HG03469 (cell line): ENCODE data around the gene CDH16.
"Not testable (repeated sequence)": the region's sequence is repeated elsewhere in the genome, so short reads cannot be mapped to it uniquely, and the experiment has no call there.

Experiments
- ATAC-seq: cut with Tn5 transposase; IDR thresholded peaks from one replicate; pipeline ENCODE4 v1.9.1; 2021; ENCODE audit warnings: mild to moderate bottlenecking, moderate library complexity, moderate number of reproducible peaks; ENCODE audit not compliant: unreplicated experiment

Gene CDH16

DNA sequence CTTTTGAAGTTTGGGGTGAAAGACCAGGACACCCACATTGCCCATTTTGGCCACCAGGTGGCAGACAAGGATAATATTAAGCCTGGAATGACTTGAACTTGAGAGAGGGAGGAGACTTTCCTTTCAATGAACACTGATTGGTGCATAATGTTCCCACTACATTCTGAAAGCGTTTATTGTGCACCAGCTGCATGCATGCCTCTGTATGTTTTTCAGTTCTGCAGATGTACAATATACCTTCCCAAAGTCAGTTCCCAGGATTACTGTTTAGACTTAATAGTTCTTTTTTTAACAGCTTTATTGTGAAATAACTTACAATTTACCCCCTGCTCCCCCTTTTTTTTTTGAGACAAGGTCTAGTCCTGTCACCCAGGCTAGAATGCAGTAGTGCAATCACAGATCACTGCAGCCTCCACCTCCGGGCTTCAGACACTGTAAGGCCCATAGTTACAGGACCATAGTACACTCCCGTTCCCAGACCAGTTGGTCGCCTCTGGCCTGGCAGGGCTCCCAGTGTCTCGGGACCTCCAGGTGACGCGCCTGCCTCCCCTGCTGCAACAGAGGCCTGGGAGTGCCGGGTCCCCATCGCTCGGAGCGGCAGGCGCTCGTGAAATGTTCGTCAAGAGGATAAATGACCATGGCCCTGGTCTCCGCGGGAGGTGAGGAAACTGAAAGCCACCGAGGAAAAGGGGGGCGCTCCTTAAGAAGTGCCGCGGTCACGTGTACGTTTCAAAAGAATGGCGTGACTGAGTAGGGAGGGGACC lies 28.8 kb upstream of the CDH16 start:
- ATAC-seq: peak; percentile 66

DNA sequence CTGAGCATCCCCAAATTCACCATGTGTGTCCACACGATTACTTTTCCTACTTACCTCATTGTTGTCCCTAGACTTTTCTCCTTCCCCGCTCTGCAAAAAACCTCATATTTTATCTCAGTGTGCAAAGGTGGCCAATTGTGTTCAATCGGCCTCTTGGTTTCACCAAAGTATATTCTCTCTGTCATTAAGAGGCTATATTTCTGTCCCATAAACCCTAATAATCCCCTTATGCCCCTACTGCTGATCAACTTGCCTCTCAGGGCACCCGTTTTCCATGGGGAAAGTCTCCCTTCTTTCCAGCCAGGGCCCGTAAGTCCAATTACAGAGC lies 28.3 kb upstream of the CDH16 start:
- ATAC-seq: no peak

DNA sequence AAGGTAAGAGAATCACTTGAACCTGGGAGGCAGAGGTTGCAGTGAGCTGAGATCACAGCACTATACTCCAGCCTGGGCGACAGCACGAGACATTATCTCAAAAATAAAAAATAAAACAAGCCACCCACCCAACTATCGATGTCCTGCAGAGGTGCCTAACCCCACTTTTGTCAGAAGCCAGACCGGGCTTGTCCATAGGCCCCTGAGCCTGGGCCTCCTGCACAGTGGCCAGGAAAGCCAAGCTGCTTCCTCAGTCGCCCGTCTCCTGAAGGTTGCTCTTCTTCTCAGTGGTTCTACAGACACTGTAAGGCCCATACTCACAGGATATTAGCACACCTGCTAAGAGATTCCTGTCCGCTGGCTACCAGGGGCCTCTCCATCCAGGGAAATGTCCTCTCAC lies 27.9 kb upstream of the CDH16 start:
- ATAC-seq: no peak

DNA sequence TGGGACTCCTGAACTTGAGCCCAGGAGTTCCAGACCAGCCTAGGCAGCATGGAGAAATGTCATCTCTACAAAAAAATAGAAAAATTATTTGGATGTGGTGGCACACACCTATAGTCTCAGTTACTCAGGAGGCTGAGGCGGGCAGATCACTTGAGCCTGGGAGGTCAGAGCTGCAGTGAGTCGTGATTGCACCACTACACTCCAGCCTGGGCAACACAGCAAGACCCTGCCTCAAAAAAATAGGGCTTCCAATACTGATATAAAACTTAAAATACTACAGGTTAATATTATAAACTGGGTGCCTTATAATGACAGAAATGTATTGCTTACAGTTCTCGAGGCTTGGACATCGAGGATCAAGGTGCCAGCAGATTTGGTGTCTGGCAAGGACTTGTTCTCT lies 27.3 kb upstream of the CDH16 start:
- no peak for ATAC-seq

DNA sequence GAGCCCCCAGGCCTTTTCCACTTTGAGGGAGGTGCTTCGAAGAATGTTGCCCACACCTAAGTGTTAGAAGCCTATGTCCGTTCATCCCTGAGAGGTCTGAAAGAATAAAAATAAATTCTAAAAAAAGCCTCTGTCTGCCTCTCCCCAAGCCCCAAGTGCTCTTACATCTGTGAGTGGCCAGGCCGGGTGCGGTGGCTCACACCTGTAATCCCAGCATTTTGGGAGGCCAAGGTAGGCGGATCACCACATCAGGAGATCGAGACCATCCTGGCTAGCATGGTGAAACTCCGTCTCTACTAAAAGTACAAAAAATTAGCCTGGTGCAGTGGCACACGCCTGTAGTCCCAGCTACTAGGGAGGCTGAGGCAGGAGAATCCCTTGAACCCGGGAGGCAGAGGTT lies 26.3 kb upstream of the CDH16 start:
- ATAC-seq: not testable (repeated sequence)

DNA sequence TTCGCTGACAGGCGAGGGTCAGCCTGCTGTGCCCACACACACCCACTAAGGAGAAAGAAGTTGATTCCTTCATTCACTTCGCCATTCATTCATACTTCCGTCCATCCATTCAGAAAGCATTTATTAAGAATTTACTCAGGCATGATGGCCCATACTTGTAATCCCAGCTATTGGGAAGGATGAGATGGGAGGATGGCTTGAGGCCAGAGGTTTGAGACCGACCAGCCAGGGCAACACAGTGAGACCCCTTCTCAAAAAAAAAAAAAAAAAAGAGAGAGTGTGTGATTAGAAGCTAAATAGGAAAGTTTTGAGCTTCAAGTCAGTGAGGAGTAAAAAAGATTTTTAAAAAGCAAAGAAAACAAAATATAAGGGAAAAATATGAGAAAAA lies 25.4 kb upstream of the CDH16 start:
- no peak for ATAC-seq

DNA sequence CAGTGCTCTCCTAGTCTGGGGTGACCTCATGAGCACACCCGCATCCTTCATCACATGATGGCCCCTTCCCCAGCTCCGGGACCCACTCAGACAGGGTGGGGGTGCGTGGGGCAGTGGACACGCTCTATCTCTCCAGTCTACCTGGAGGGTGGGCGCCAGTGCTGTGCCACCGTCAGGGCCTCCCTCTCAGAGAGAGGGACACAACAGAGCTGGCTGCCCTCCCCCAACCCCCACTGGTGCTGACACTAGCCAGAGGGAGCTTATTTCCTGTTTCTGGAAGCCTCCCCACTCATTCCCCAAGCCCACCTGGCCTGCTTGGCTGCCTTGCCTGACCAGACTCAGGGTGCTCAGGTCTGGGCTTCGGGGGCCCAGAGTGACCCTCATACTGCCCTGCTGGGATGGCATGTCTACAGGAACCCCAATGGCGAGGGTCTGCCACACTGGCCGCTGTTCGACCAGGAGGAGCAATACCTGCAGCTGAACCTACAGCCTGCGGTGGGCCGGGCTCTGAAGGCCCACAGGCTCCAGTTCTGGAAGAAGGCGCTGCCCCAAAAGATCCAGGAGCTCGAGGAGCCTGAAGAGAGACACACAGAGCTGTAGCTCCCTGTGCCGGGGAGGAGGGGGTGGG lies 24.9 kb upstream of the CDH16 start:
- ATAC-seq: no peak

DNA sequence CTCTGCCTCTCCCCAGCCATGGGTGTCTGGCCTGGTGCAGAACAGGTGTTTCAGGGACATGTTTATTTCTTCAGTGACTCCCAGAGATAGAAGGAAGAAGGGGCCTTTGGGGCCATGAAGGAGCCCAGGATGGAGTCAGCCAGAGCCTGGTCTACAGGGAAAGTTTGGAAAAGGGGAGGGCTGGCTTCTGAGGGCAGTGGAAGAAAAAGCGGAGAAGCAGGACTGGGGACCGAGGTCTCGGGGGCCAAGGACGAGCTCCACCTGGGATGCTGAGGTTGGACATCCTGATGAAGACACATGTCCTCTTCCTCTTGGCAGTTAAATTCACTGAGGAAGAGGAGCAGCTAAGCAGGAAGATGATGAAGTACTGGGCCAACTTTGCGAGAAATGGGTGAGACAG lies 24.3 kb upstream of the CDH16 start:
- no peak for ATAC-seq

DNA sequence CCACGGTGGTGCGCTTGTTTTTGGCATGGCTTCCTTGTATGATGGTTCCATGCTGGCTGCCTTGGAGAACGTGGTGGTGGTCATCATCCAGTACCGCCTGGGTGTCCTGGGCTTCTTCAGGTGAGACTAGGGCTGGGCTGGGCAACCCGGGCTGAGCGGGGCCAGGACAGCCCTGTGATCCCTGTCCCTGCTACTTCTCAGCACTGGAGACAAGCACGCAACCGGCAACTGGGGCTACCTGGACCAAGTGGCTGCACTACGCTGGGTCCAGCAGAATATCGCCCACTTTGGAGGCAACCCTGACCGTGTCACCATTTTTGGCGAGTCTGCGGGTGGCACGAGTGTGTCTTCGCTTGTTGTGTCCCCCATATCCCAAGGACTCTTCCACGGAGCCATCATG lies 21.6 kb upstream of the CDH16 start:
- ATAC-seq: no peak

DNA sequence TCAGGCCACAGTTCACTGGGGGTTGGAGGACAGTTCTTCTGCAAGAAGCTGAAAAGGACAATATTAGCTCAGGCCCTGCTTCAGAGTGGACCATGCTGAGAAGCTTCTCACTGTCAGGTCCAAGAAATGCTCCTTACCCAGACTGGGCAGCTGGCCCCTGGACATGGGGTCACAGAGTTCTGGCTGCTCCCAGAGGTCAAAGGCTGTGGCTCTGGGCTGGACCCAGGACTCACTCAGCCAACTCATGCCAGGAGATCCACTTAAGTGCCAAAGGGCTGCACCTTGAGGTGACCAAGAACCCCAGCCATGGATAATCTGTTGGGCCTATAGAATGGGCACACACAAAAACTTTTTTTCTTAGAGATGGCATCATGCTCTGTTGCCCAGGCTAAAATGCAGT lies 20.7 kb upstream of the CDH16 start:
- ATAC-seq: no peak

DNA sequence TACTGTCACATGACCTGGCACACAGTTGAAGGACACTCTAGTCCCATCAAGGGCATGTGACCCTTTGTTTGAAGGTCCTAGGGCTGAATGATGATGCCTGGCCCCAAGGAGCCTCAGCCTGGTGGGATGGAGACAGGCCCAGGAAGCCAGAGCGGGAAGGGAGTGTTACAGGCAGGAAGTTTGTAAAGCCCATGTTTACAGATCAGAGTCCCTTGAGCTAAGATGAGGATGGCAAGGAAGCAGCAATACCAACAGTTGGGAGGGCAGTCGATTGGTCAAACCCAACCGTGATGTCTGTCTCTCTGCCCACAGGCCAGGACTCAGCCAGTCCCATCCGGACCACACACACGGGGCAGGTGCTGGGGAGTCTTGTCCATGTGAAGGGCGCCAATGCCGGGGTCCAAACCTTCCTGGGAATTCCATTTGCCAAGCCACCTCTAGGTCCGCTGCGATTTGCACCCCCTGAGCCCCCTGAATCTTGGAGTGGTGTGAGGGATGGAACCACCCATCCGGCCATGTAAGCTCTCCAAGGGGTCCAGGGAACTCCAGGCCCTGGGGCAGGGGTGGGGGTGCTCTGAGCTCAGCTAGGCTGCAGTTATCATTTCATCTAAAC lies 19.1 kb upstream of the CDH16 start:
- ATAC-seq: no peak

DNA sequence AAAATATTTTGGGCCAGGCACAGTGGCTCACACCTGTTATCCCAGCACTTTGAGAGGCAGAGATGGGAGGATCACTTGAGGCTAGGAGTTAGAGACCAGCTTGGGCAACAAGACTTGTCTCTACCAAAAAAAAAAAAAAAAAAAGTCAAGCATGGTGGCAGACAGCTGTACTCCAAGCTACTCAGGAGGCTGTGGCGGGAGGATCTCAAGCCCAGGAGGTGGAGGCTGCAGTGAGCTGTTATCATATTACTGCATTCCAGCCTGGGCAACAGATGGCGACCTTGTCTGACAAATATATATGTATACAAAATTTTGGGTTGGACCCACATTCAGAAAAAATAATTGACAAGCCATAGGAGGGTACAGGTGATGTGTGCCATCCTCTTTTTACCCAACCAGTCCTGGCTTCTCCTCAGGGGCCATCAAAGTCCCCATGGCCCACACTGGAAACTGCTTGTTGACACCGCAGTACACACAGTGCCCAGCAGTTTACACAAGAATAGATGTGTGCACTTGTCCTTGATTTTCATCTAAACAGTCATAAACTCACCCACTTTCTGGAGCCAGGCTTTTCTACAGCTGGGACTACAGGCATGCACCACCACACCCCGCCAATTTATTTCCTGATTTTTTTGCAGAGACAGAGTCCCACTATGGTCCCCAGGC lies 18.3 kb upstream of the CDH16 start:
- no peak for ATAC-seq

DNA sequence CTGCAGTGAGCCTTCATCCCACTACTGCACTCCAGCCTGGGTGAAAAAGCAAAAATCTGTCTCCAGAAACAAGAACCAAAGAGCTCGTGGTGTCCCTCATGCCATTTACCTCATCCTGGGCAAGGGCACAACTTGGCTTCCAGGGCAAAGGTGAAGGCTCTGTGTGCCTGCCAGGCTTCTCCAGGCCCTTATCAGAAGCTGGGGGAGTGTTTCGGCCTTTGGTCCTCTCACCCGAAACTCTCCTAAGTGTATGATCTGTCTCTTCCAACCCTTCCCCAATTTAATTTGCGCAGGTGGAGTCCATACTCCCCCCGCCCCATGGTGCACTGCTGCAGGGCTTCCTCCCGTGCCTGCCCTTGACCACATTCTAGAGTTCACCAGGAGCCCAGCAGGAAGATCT lies 17.8 kb upstream of the CDH16 start:
- no peak for ATAC-seq

DNA sequence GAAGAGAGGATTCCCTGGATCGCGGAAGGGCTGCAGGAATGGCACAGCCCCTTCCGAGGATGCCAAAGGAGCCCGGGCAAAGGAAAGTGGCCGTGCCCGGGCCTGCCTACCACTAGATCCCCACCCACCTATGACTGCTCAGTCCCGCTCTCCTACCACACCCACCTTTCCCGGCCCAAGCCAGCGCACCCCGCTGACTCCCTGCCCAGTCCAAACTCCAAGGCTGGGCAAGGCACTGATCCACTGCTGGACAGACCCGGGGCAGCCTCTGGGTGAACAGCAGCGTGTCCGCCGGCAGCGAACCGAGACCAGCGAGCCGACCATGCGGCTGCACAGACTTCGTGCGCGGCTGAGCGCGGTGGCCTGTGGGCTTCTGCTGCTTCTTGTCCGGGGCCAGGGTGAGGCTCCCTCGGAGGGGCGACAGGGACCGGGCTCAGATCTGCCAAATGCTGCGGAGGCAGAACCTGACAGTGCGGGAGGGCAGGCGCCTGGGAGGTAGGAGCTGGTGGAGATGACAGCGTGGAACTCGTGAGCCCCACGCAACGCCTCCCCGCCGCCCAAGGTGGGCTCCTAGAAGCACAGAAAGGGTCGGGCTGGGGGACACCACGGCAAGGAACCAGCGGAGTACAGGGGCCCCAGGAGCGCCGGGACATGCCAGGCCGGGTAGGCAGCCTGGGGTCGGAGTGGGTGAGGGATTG lies 16.8 kb upstream of the CDH16 start, which contains the start of gene CES2:
TSS of gene CES2 (plus strand) at position 203 of the 698 bp plus-strand sequence. CDS start at position 323, 120 bp downstream.
- ATAC-seq: no peak

DNA sequence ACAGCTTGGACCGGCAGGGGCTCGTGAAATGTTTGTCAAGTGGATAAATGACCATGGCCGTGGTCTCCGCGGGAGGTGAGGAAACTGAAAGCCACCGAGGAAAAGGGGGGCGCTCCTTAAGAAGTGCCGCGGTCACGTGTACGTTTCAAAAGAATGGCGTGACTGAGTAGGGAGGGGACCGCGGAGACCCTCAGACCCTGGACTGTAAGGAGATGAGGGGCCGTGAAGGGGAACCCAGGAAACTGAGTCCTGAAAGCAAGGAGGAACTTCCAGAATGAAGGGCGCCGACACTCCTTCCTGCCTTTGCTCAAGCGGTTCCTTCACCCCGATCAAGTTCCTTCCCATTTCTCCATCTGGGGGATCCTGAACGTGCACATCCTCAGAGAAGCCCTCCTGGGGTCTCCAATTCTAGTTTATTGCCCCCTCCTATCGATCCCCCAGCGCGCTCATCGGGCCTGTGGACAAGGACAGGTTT lies 16.2 kb upstream of the CDH16 start:
- ATAC-seq: not testable (repeated sequence)

DNA sequence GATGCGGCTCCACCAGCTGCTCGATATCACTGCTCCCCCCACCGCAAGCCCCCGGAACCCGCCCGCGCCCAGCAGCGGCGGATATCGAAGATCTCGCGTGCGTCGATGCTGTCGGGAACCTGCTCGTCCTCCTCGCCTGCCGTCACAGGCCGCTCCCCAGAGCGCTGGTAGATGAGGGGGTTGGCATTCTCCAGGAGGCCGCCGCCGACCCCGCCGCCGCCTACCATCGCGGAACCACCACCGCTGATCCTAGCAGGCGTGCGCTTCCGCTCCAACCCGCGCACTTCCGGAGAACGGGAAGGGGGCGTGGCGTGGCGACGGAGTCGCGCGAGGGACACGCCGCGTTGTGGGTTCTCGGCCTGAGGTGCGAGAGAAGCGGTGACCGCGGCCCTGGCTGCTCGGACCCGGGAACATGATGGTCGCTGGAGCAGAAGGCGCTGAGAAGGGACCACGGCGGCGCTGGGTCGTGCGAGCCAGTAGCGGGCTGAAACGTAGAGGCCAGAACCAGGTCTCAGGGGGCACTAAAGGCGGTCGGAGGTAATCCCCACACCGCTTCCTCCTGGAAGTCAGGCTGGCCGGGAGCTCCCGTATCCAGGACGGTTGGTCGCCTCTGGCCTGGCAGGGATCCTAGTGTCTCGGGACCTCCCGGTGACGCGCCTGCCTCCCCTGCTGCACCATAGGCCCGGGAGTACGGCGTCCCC lies 15.6 kb upstream of the CDH16 start, which contains the start of gene CIAO2B:
TSS of gene CIAO2B (minus strand) at position 265 of the 701 bp plus-strand sequence. CDS start at position 227, 38 bp downstream.
- peak; percentile 34 for ATAC-seq

DNA sequence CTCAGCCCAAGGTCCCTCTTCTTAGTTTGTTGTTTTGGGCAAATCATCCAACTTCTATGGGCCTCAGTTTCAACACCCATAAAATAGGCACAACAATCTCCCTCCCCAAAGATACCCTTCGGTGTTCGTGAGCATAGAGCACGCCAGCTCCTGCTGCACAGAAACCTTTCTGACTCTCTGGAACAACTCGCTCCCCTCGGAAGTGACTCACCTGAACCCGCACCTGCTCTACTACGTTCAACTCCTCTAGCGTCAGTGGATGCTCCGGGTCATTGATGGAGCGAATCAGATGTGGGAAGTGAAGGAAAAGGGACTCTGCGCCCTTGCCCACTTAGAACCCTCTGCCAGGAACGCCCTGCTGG lies 15.1 kb upstream of the CDH16 start:
- no peak for ATAC-seq

DNA sequence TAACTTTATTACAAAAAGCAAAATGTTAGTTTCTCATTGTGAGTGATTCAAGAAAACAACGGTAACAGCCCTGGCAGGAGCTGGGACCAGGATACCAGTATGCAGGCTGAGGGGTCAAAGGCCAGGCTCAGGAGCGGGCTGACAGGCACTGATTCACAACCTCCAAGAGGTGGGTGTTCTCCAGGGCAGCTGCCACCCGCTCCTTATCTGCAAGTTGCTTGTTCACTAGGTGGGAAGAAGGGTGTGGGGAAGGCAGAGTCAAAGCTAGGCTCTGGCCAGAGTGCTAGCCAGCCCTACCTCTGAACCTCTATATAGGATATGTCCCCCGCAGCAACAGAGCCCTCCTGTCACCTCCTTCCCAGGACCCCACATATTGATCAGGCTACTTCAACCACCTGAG lies 13.4 kb upstream of the CDH16 start:
- ATAC-seq: no peak

DNA sequence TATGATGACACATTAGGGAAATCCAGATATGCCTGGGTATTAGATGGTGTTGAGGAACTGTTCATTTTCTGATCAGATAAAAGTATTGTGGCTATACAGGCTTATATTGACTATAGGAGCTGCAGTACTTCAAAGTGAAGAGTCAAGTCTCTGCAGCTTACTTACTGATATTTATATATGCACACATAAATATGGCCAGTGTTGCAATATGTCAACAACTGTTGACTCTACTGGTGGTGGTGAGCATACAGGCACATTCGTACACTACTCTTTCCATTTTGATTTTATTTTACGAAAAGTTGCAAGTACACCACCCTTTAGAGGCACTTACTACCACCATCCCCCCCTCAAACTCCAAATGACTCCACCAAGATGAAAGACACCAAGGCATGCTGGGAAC lies 13.0 kb upstream of the CDH16 start:
- no peak for ATAC-seq

DNA sequence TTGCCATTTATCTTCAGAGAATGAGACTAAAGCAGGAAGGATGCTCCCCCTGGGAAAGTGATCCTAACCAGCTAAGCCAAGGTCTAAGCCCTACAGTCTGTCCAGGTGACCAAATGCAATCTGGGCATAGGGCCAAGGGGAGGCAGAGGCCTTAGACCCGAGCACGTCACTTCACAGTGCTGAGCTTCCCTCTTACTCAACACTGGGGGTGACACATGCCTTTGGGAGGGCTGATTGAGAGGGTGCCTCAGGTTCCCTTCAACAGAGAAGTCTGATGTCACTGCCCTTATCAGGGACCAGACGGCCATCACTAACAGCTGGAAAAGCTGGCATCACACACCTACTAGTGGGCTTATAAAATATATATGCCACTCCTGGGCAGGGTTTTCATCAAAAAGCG lies 11.5 kb upstream of the CDH16 start:
- ATAC-seq: no peak
